Hematopoietic multipotent progenitor cell treated with erythropoietin and hydrocortisone succinate and interleukin-3 and kit ligand, for 17 days (in vitro differentiated cells): ENCODE measurements around the gene CCDC88C.

Experiments used
- DNase-seq: peaks from one replicate; pipeline ENCODE4 v3.0.0-alpha.2; 2015; ENCODE audit warnings: low spot score

Gene CCDC88C

GRCh38 chr14:91380123-91380522 lies 37.5 kb downstream of the CCDC88C start:
- DNase-seq, result no peak

DNA sequence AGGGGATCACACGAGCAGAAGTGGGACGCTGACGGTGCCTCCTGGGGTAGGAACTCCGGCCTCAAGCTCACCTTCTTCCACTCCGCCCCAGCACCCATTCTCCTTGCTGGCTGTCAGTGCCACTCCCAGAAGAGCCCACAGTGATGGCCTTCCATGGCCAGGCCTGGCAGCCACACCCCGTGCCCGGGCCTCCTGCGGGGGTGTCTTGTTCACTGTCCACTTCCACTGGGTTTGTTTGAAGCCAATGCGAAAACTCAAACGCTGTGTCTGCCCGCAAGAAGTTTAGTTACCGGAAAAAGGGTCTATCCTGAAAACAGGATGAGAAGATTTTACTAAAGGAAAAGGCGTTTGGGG lies 38.1 kb downstream of the CCDC88C start:
- no peak for DNase-seq

GRCh38 chr14:91378930-91379578 lies 38.6 kb downstream of the CCDC88C start:
- DNase-seq, result no peak

DNA sequence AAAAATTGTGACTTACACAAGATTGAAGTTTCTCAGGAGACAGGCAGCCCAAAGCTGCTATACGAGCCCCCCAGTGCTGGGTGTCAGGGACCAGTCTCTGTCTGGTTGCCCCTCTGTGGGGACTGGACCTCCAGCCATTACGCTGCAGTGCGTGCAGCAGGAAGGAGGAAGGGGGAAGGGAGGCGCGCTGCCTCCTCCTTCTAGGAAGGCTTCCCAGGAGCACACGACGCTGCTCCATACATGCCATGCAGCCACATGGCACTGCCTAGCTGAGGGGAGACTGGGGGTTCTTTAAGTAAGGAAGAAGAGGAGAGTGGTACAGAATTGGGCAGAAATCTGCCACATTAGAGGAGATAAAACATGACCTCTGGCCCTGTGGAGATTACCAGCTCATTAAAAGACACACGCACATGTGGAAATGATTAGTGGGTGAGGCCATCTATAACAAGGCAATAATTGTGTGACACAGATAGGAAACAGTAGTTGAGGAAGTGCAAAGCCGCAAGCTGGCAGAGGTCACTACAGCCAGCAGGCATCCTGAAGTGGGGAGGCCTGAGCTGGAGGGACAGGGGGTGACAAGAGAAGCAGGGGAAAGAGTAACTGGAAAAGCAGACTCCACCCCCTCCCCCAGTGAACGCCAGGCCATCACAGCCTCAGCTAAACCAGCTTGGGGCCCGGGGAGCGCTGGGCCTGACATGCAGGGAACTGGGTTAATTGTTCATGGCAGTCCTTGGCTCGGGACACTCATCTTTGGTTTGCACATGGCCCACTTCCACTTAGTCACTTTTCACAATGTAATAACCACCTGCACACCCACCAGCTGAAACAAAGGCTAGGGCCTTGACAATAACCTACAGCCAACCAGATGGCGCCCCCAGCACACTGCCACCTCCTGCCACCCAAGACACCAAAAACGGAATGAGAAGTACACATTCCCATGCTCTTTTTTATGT lies 39.6 kb downstream of the CCDC88C start:
- no peak for DNase-seq

- no peak for DNase-seq
These were observed 40.8 kb downstream of the CCDC88C start for GRCh38 chr14:91376547-91377477.

- no peak for DNase-seq
These were observed 41.7 kb downstream of the CCDC88C start for GRCh38 chr14:91375720-91376452.

DNA sequence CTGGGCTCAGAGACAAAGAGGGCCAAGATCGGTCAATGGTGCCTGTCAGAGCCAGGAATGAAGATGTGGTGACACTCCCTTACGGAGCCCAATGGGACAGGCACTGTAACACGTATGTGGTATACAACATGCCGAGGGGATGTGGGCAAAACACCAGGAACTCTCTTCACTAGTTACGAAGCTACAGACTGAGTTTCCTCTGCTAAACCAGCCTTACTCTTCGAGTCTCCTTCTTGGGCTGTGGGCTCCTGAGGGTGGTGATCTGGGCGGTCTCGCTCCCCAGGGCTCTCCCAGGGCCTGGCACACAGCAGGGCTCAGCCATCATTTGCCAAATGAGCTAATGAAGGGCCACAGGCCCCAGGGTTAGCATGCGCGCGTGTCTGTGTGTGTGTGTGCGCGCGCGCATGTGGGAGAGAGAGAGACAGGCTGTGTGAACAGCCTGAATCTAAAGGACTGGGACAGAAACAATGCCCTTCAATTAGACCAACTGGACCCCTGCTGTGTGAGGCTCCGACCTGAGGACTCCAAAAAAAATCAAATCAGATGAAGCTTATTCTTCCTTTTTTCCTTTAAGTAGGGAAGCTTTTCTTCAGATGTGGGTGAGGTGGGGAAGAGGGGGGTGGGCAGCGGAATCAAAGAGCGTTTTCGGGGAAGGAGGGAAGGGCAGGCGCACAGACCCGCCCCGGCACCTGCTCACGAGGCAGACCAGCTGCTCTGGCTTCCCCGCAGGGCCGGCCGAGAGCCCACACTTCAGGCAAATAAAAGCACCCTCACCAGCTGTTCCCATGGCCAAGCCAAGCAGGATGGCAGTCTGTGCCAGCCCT lies 42.5 kb downstream of the CCDC88C start:
- DNase-seq, result no peak

- no peak for DNase-seq
These were observed 43.2 kb downstream of the CCDC88C start for GRCh38 chr14:91374287-91374878.

DNA sequence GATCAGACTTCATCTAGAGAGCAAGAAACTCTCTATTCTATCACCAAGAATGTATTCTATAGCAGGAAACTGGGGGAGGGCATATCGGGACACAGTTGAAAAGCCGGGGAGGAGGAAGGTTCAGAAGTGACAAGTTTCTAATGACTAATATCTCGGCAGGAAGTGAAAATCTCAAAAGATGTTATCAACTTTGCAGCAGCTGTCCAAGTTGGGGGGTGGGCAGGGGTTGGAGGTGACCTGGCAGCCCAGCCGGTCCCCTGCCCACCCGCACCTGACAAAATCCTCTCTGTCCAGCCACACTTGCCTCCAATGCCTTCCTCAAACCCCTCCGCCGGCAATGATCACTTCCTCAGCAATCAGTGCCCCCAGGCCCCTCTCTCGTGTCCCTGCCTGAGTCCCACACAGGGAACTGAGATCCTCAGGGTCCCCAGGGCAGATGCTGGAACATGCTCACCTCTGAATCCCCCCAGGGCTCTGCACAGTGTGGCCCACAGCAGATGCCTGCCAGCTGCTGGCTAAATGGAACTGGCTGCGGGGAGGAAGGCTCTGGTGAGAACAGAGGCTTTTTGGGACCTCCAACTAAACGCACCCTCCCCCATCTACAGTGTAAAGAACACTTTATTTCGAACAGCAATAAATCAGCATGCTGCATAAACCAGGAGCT lies 43.9 kb downstream of the CCDC88C start:
- no peak for DNase-seq

- DNase-seq, result peak; percentile 75
These were observed 44.7 kb downstream of the CCDC88C start for GRCh38 chr14:91372671-91373495.

- peak; percentile 22 for DNase-seq
These were observed 45.6 kb downstream of the CCDC88C start for GRCh38 chr14:91371990-91372375.

DNA sequence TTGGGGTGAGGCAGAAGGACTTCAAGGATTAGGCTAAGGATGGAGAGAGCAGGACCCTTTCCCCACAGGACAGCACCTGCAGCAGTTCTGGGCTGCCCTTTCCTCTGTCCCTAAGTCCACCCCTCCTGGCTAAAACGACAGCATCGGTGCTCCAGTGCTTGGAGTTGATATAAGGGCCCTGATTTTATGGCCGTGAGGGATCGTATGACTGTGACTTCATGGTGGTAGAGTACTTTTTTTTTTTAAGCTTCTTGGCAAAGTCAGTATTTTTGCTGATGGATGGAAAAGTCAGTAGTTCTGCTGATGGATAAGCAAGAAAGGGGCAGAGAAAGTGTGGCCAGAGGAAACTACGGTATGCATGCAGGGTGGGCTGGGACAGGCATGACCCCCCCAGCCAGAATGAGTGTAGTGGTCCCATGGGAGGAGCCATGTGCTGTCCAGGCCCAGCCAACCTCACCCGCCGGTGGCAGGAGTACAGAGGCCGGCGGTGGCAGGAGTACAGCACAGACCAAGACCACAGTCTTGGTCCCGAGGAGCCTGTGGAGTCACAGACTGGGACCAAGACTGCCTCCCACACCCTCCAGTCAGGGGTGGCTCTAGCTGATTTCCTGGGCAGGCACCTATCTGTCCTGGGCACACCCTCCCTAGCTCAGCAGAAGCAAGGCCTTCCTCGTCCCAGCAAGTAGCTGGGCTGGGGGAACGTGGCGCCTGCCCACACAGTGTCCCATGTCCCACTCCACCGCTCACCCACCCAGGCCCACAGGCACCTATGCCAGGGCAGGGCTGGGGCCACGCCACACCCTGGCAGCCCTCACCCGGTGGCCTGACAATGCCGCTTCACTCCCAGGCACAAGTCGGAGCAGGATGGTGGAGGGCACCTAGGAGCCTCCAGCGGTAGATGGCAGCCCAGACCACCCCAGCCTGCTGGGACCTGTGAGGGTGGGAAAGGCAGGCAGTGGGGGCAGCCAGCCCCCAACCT lies 46.3 kb downstream of the CCDC88C start:
- peak; percentile 82 for DNase-seq

- DNase-seq, result peak; percentile 34
These were observed 47.8 kb downstream of the CCDC88C start for GRCh38 chr14:91369628-91370445.

GRCh38 chr14:91368776-91369416 lies 48.7 kb downstream of the CCDC88C start:
- no peak for DNase-seq

DNA sequence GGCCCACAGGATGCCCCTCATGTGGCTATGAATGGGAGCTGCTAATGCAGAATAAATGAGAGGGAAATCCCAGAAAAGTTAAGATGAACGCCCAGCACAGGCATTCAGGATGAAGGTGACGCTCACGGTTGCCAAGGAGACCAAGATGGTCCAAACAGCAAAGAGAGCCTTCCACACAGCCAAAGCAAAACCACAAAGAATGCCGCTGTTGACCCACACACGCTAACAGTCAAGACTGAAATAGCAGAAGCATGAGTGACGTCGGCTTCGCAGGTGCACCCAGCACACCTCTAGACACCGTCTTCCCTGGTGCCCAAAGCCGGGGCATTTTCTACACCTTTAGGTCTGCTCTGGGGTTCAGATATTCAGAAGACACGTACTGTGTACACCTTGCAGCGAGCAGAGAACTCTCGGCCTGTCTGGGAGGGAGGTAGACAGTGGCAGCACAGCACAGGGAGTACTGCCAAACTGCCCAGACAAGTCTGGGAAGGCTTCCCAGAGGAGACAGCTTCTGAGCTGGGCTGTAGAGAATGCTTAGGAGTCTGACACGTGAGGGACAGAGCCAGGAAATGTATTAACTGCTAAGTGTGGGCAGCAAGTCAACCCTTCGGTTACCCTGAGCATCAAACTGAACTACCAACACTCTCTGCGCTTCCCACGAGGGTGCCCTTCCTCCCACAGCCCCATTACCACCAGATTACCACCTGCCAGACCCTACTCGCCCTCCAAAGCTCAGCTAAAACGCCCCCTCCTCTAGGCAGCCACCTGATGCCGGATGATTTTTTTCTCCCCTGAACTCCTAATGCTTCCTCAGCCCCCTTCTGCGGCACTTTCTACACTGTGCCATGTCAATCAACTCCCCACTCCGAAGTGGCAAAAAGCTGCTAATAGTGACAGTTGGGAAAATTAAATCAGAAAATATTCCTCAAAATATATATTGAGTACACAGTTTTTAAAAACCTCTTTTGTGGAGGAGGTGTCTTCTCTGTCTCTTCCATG lies 50.1 kb downstream of the CCDC88C start:
- no peak for DNase-seq
